GM12878 (cell line): ENCODE results near the gene FANCG. TPM values are rescaled to one million over a fixed set of nuclear protein-coding genes. Genes with fewer than 3 reads are reported as not detected.

Experiments used
- ATAC-seq: fragments of 200-7000 bp; cut with Tn5 transposase; 3 replicates; pipeline ENCODE4 v1.9.1; 2020; ENCODE audit warnings: mild to moderate bottlenecking, moderate library complexity
- BruUV-seq: library from RNA; stranded (reverse); fragments of 400-500 nt; replicated peaks from 2 replicates; lab custom pipeline; 2021; lab: Mats Ljungman, UMichigan
- CTCF ChIA-PET: fragments of 300-600 bp; sonication (Branson Sonifier 250); formaldehyde crosslinking; extraction: SDS; loops from one replicate; lab custom pipeline; 2021; ENCODE audit warnings: inconsistent platforms; lab: Yijun Ruan, JAX
- POLR2A ChIA-PET: fragments of 350-600 bp; formaldehyde crosslinking; extraction: SDS; loops from one replicate; lab custom pipeline; 2021; ENCODE audit warnings: inconsistent platforms; lab: Charles Lee
- RAD21 ChIA-PET: fragments of 300-600 bp; sonication (Branson Sonifier 250); formaldehyde crosslinking; loops from one replicate; lab custom pipeline; 2023; ENCODE audit warnings: antibody characterized with exemption; ENCODE audit not compliant: unreplicated experiment; lab: Charles Lee
- SMC1A ChIA-PET: fragments of 300-600 bp; sonication (Branson Sonifier 250); formaldehyde crosslinking; loops from one replicate; lab custom pipeline; 2023; ENCODE audit not compliant: unreplicated experiment, uncharacterized antibody; lab: Charles Lee
- DNase-seq: peaks from one replicate; pipeline ENCODE4 v3.0.0-alpha.2; 2011; ENCODE audit warnings: low read depth, low spot score
- FAIRE-seq: peaks from 3 replicates; lab custom pipeline; 2011; peaks lifted over from hg19 to GRCh38; lab: Jason Lieb, UNC
- H2AFZ ChIP-seq: 2 replicates; pipeline ENCODE4 v1.6.0; 2011; ENCODE audit warnings: low read depth, low read length, control low read depth; ENCODE audit not compliant: control insufficient read depth
- H3K27ac ChIP-seq: 2 replicates; pipeline ENCODE4 v1.5.1; 2011; ENCODE audit warnings: control low read depth; ENCODE audit not compliant: control insufficient read depth, insufficient read depth
- H3K27me3 ChIP-seq, 2 experiments: replicated peaks in 1 of 2; 2 replicates each; pipeline versions ENCODE4 v1.6.0 to v1.6.1; 2011; ENCODE audit warnings: low read length in 1 of 2; ENCODE audit not compliant: control insufficient read depth in 2 of 2, insufficient read depth in 2 of 2
- H3K36me3 ChIP-seq, 2 experiments: 2 replicates each; pipeline ENCODE4 v1.5.1; 2011; ENCODE audit warnings: low read length in 1 of 2; ENCODE audit not compliant: control insufficient read depth in 2 of 2, insufficient read depth in 2 of 2
- H3K4me1 ChIP-seq: 2 replicates; pipeline ENCODE4 v1.6.1; 2011; ENCODE audit warnings: mild to moderate bottlenecking, low read length, moderate library complexity, mixed read lengths; ENCODE audit not compliant: control insufficient read depth, insufficient read depth
- H3K4me2 ChIP-seq: 2 replicates; pipeline ENCODE4 v1.6.0; 2011; ENCODE audit warnings: control low read depth; ENCODE audit not compliant: control insufficient read depth, insufficient read depth
- H3K4me3 ChIP-seq: fragments of 200-600 bp; sonication (generic); 2 replicates; pipeline ENCODE4 v1.5.1; 2016
- H3K79me2 ChIP-seq: 2 replicates; pipeline ENCODE4 v1.6.0; 2011; ENCODE audit warnings: low read length; ENCODE audit not compliant: control insufficient read depth, insufficient read depth
- H3K9ac ChIP-seq: 2 replicates; pipeline ENCODE4 v1.8.0; 2011; ENCODE audit warnings: low read length, control low read depth, mixed read lengths; ENCODE audit not compliant: control insufficient read depth, insufficient read depth
- H3K9me3 ChIP-seq: replicated peaks from 3 replicates; pipeline ENCODE4 v1.5.1; 2011; ENCODE audit warnings: mild to moderate bottlenecking, low read length; ENCODE audit not compliant: control insufficient read depth, insufficient read depth
- H4K20me1 ChIP-seq: 2 replicates; pipeline ENCODE4 v1.6.0; 2011; ENCODE audit not compliant: control insufficient read depth, insufficient read depth
- ATF7 ChIP-seq: fragments of 450-650 bp; IDR thresholded peaks from 2 replicates; pipeline ENCODE4 v1.6.1; 2016; ENCODE audit warnings: low read depth, mild to moderate bottlenecking
- CBX5 ChIP-seq: sonication (generic); IDR thresholded peaks from 2 replicates; pipeline ENCODE4 v1.6.1; 2016; ENCODE audit warnings: low read depth, moderate library complexity, mild to moderate bottlenecking, inconsistent platforms
- FOXK2 ChIP-seq: fragments of 450-650 bp; IDR thresholded peaks from 2 replicates; pipeline ENCODE4 v1.6.1; 2017; ENCODE audit warnings: mild to moderate bottlenecking, moderate library complexity
- MYB ChIP-seq: fragments of 150-350 bp; IDR thresholded peaks from 2 replicates; pipeline ENCODE4 v1.6.1; 2014; ENCODE audit warnings: mild to moderate bottlenecking, low read depth, low read length, borderline replicate concordance
- NFYB ChIP-seq: IDR thresholded peaks from 2 replicates; pipeline ENCODE4 v1.6.1; 2011; ENCODE audit warnings: low read depth, mild to moderate bottlenecking, low read length, improper control_type of control experiment, moderate library complexity; ENCODE audit not compliant: insufficient read depth
- NR2C2 ChIP-seq: IDR thresholded peaks from 2 replicates; pipeline ENCODE4 v1.6.1; 2011; ENCODE audit warnings: borderline replicate concordance, low read depth; ENCODE audit not compliant: control insufficient read depth, insufficient read length
- PAX8 ChIP-seq: fragments of 450-650 bp; IDR thresholded peaks from 2 replicates; pipeline ENCODE4 v1.6.1; 2017; ENCODE audit warnings: mild to moderate bottlenecking, moderate library complexity
- PML ChIP-seq: IDR thresholded peaks from 2 replicates; pipeline ENCODE4 v1.6.1; 2012; ENCODE audit warnings: low read length, inconsistent platforms
- RB1 ChIP-seq: fragments of 450-650 bp; formaldehyde crosslinking; IDR thresholded peaks from 2 replicates; pipeline ENCODE4 v1.6.1; 2017; ENCODE audit warnings: mild to moderate bottlenecking, borderline replicate concordance
- RCOR1 ChIP-seq: conservative IDR thresholded peaks from 2 replicates; pipeline ENCODE4 v1.6.1; 2012; ENCODE audit warnings: low read depth, low read length, improper control_type of control experiment
- RUNX3 ChIP-seq: IDR thresholded peaks from 2 replicates; pipeline ENCODE4 v1.6.1; 2012; ENCODE audit warnings: low read length, inconsistent platforms
- SIN3A ChIP-seq: IDR thresholded peaks from 2 replicates; pipeline ENCODE4 v1.6.1; 2012; ENCODE audit warnings: low read depth, low read length, improper control_type of control experiment
- SP1 ChIP-seq: IDR thresholded peaks from one replicate; pipeline ENCODE4 v1.6.1; 2011; ENCODE audit warnings: low read depth, low read length
- TBL1XR1 ChIP-seq: IDR thresholded peaks from 2 replicates; pipeline ENCODE4 v1.6.1; 2012; ENCODE audit warnings: low read depth, low read length, improper control_type of control experiment
- TCF12 ChIP-seq: IDR thresholded peaks from 2 replicates; pipeline ENCODE4 v1.6.1; 2011; ENCODE audit warnings: low read depth, mild to moderate bottlenecking, low read length
- TCF3 ChIP-seq: IDR thresholded peaks from 2 replicates; pipeline ENCODE4 v1.6.1; 2012; ENCODE audit warnings: low read depth, mild to moderate bottlenecking, low read length, borderline replicate concordance; ENCODE audit not compliant: insufficient read depth
- WRNIP1 ChIP-seq: IDR thresholded peaks from 2 replicates; pipeline ENCODE4 v1.6.1; 2011; ENCODE audit warnings: low read depth, low read length, improper control_type of control experiment, borderline replicate concordance
- YY1 ChIP-seq: IDR thresholded peaks from 2 replicates; pipeline ENCODE4 v1.6.1; 2011; ENCODE audit warnings: low read depth, mild to moderate bottlenecking, low read length
- WGBS: methylation state at CpG from one replicate; pipeline ENCODE4 v1.1.6; 2016; ENCODE audit warnings: low lambda C conversion rate; ENCODE audit not compliant: insufficient replicate concordance, insufficient coverage; ENCODE audit errors: missing lambda C conversion rate; 5-methylcytosine and 5-hydroxymethylcytosine counted together
- in situ Hi-C: fragments of 300-500 bp; cut with MboI; formaldehyde crosslinking; loops from 9 replicates; pipeline ENCODE4 v1.14.3; 2018; ENCODE audit warnings: mixed read lengths
- intact Hi-C: fragments of 100-400 bp; cut with micrococcal nuclease; formaldehyde crosslinking; loops from one replicate; pipeline ENCODE4 v1.14.2; 2022; ENCODE audit not compliant: unreplicated experiment
- polyA plus RNA-seq, 11 experiments: library from polyadenylated mRNA; depleted of rRNA in 4 of 11; unstranded in 6 of 11; stranded (reverse) in 5 of 11; fragments of >200 nt; fragmentation: Nextera tagmentation in 4 of 11; fragmentation: Illumina TruSeq in 1 of 11; extraction: Ambion mirVana in 4 of 11; extraction: Trizol in 1 of 11; gene quantifications; 1 replicate in 1 of 11; 2 replicates in 10 of 11; pipeline versions ENCODE4 v1.2.1 to v1.2.3, GENCODE V29; 2011 to 2016; ENCODE audit warnings: inconsistent platforms in 2 of 11, missing spikeins in 2 of 11, low read depth in 1 of 11
- total RNA-seq, 4 experiments: library from RNA; depleted of rRNA in 3 of 4; stranded (reverse); fragments of >200 nt in 3 of 4; fragmentation: Illumina TruSeq in 1 of 4; extraction: Trizol in 1 of 4; gene quantifications; 2 replicates each; pipeline versions ENCODE4 v1.2.1 to v1.2.3, GENCODE V29; 2013 to 2021
- TF ChIP-seq, protein P1 (sequence below): IDR thresholded peaks from 2 replicates; pipeline ENCODE4 v1.6.1; 2011; ENCODE audit warnings: low read depth, mild to moderate bottlenecking, low read length, moderate library complexity, borderline replicate concordance; ENCODE audit errors: extremely low read depth
- TF ChIP-seq, protein P2 (sequence below): fragments of 450-650 bp; IDR thresholded peaks from 2 replicates; pipeline ENCODE4 v1.6.1; 2018; ENCODE audit warnings: mild to moderate bottlenecking, low read depth, moderate library complexity; ENCODE audit not compliant: partially characterized antibody

Gene FANCG
- total and polyA plus RNA-seq, 10 of the 15 experiments (the other 5 are each of a cell fraction or from before 2014, with no cell fraction given) = 16.4 to 78.7 (median 45.4) TPM

DNA sequence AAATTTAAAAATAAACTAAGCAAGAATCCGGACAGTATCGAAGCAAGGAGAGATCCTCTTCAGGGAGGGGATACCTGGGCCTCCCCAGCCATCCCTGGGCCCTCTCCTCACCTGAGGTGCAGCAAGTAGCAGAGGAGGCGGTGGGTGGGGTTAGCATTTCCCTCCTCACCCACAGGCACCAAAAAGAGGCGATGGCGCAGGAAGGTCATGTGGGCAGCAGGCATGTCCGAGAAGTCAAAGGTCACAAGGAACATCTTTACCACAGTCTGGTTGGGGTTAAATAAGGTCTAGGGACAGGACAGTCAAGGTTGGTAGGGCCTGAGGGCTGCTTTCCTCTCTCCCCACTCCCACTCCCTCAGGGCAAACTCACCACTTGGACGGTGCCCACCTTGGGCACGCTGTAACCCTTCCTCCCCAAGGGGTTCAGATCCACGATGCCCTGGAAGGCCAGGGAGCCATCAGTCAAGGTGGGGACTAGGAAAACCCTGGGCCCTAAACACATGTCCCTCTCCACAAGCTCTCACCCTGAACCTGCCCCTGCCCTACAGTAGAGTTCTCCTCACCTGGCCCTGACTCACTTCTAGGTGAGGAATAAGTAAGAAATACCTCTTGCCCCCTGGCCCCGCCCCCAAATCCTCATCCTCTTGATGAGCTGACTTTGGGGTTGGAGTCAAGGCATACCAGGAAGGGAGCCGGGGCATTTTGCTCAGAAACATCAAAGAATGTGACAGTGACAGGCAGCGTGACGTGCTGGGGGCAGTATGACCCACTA lies 26.0 kb upstream of the FANCG start (continued):
- TF ChIP-seq RCOR1 = no peak
- TF ChIP-seq RUNX3 = no peak
- TF ChIP-seq MYB = no peak
- no peak for TF ChIP-seq RB1
- TF ChIP-seq, protein P1, sequence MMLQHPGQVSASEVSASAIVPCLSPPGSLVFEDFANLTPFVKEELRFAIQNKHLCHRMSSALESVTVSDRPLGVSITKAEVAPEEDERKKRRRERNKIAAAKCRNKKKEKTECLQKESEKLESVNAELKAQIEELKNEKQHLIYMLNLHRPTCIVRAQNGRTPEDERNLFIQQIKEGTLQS = no peak
- no peak for TF ChIP-seq WRNIP1
- TF ChIP-seq FOXK2 = no peak

DNA sequence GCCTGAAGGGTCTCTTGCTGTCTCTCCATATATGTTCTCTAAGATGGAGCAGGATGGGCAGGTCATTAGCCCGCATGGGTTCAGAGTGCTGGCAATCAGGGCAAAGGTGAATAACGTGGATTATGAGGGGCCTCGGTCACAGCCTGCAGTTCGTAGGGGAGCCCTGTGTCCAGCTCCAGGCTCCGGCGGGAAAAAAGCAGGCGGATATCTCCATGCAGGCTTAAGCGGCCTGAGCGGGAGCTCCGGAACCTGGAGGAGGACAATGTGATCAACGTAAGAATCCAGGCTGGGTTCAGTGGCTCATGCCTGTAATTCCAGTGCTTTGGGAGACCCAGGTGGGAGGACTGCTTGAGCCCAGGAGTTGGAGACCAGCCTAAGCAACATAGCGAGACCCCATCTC lies 25.4 kb upstream of the FANCG start:
- no peak overlapping the region for H3K4me2 ChIP-seq
- FAIRE-seq (no peak), DNase-seq (no peak), ATAC-seq (no peak)
- H3K4me1 ChIP-seq = peaks cover 5% of the 10 kb centered on the region
- WGBS = 77% methylated on average over 12 of the region's 12 CpGs
- ChIA-PET SMC1A (no interaction called here), RAD21 (no interaction called here), CTCF (interaction anchor here (1.0 to 1.1 kb wide), 2 partner anchors 206 to 499 kb away, joined by 3 read pairs; no protein-coding TSS in a partner anchor), POLR2A (interaction anchor here (3.5 kb wide), 1 partner anchor 10 kb away, joined by 27 read pairs; the partner anchor contains the start of gene ATOSB)
- no peaks in the 10 kb centered on the region for H3K9me3 ChIP-seq
- BruUV-seq = no TSS peak
- TF ChIP-seq, protein P2, sequence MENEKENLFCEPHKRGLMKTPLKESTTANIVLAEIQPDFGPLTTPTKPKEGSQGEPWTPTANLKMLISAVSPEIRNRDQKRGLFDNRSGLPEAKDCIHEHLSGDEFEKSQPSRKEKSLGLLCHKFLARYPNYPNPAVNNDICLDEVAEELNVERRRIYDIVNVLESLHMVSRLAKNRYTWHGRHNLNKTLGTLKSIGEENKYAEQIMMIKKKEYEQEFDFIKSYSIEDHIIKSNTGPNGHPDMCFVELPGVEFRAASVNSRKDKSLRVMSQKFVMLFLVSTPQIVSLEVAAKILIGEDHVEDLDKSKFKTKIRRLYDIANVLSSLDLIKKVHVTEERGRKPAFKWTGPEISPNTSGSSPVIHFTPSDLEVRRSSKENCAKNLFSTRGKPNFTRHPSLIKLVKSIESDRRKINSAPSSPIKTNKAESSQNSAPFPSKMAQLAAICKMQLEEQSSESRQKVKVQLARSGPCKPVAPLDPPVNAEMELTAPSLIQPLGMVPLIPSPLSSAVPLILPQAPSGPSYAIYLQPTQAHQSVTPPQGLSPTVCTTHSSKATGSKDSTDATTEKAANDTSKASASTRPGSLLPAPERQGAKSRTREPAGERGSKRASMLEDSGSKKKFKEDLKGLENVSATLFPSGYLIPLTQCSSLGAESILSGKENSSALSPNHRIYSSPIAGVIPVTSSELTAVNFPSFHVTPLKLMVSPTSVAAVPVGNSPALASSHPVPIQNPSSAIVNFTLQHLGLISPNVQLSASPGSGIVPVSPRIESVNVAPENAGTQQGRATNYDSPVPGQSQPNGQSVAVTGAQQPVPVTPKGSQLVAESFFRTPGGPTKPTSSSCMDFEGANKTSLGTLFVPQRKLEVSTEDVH = no peak
- TF ChIP-seq TCF3 (no peak), YY1 (no peak), TBL1XR1 (no peak), CBX5 (no peak), NFYB (no peak), WRNIP1 (no peak), TCF12 (no peak), SP1 (no peak), PML (no peak), ATF7 (no peak), SIN3A (no peak), PAX8 (no peak), NR2C2 (no peak)
- peaks cover 14% of the 10 kb centered on the region for H3K79me2 ChIP-seq
- H4K20me1 ChIP-seq = no peaks in the 10 kb centered on the region
- intact Hi-C loops (no loop called here), in situ Hi-C loops (loop anchor here (10.0 kb wide), 2 partner anchors 630 to 710 kb away; partner anchors contain the start of genes CREB3, HINT2, SPAG8 and TLN1)
- H3K27ac ChIP-seq = no peak overlapping the region
- no peak overlapping the region for H3K4me3 ChIP-seq
- H3K36me3 ChIP-seq = peaks cover 6 to 11% of the 10 kb centered on the region in 2 experiments; a peak in 3 of 4 replicates
- no peak overlapping the region for H3K9ac ChIP-seq
- H3K27me3 ChIP-seq = no peaks in the 10 kb centered on the region
- H2AFZ ChIP-seq = no peak overlapping the region
